Keratinocyte (primary cell): ENCODE measurements around the gene ANKS1A.

Experiments used
- CTCF ChIP-seq, 3 experiments: IDR thresholded peaks in 1 of 3; conservative IDR thresholded peaks in 1 of 3; optimal IDR thresholded peaks in 1 of 3; 2 replicates in 2 of 3; 3 replicates in 1 of 3; pipeline versions ENCODE3 to v1.5.1; 2011; ENCODE audit warnings: low read length in 3 of 3, mild to moderate bottlenecking in 3 of 3, moderate library complexity in 2 of 3, control low read depth in 1 of 3, inconsistent platforms in 1 of 3; ENCODE audit not compliant: insufficient read depth in 2 of 3; ENCODE audit errors: extremely low read depth in 1 of 3
- EZH2 ChIP-seq: IDR thresholded peaks from one replicate; pipeline ENCODE4 v1.6.1; 2012; ENCODE audit warnings: inconsistent platforms, mild to moderate bottlenecking, low read length, moderate library complexity

- TF ChIP-seq CTCF (optimal IDR thresholded peaks at IDR 0.05 in 1 of 3, IDR thresholded peaks at IDR 0.05 in 1 of 3, conservative IDR thresholded peaks at IDR 0.05 in 1 of 3; ENCODE audit: extremely low read depth in 1 of 3, insufficient read depth in 2 of 3, low read length in 3 of 3) (no peak), EZH2 (no peak)
Observed at GRCh38 chr6:35026434-35027222, 137.6 kb downstream of the ANKS1A start.
